RWPE1 (cell line): Measurements from ENCODE around the gene HK2.

Experiments
- CTCF ChIA-PET: fragments of 350-600 bp; sonication (Branson Sonifier 250); formaldehyde crosslinking; extraction: SDS; loops from one replicate; lab custom pipeline; 2021; lab: Yijun Ruan, JAX
- POLR2A ChIA-PET: fragments of 400-600 bp; formaldehyde crosslinking; extraction: SDS; loops from one replicate; lab custom pipeline; 2020; ENCODE audit warnings: antibody characterized with exemption; ENCODE audit not compliant: low non-redundant PET; lab: Yijun Ruan, JAX
- DNase-seq: peaks from one replicate; pipeline ENCODE4 v3.0.0; 2012; ENCODE audit warnings: low spot score
- H3K27ac ChIP-seq: fragments of 450-650 bp; 2 replicates; pipeline ENCODE4 v1.5.1; 2017
- CTCF ChIP-seq: fragments of 450-650 bp; conservative IDR thresholded peaks from 2 replicates; pipeline ENCODE4 v1.5.1; 2017; ENCODE audit warnings: low read depth, mild to moderate bottlenecking

Gene HK2

GRCh38 chr2:74884866-74885265 lies 50.9 kb downstream of the HK2 start:
- peak overlapping the region; percentile 40 for H3K27ac ChIP-seq
- TF ChIP-seq CTCF = no peak
- no peak for DNase-seq
- ChIA-PET CTCF (interaction anchor here (0.7 kb wide), 1 partner anchor 173 kb away, joined by 4 read pairs; no protein-coding TSS in a partner anchor), POLR2A (no interaction called here)

- ChIA-PET CTCF (no interaction called here), POLR2A (no interaction called here)
- H3K27ac ChIP-seq = peak overlapping the region; percentile 87
- no peak for DNase-seq
- no peak for TF ChIP-seq CTCF
These were observed 52.3 kb downstream of the HK2 start for GRCh38 chr2:74886251-74886650.

- H3K27ac ChIP-seq = peak overlapping the region; percentile 87
- ChIA-PET CTCF (interaction anchor here (0.7 kb wide), 1 partner anchor 535 kb away, joined by 3 read pairs; no protein-coding TSS in a partner anchor), POLR2A (no interaction called here)
- no peak for TF ChIP-seq CTCF
- DNase-seq = no peak
These were observed 52.9 kb downstream of the HK2 start for GRCh38 chr2:74886811-74887210.

GRCh38 chr2:74887445-74887951 lies 53.6 kb downstream of the HK2 start:
- CTCF ChIA-PET = no interaction called here
- H3K27ac ChIP-seq = peak overlapping the region; percentile 87
- TF ChIP-seq CTCF = no peak

GRCh38 chr2:74887960-74888700 lies 54.2 kb downstream of the HK2 start:
- DNase-seq = peak; percentile 67
- POLR2A ChIA-PET = no interaction called here
- H3K27ac ChIP-seq = peak overlapping the region; percentile 87
- CTCF ChIA-PET = no interaction called here
- no peak for TF ChIP-seq CTCF

More at GRCh38 chr2:74887445-74887951, 53.6 kb downstream of the HK2 start:
- peak; percentile 94 for DNase-seq
- POLR2A ChIA-PET = no interaction called here

- ChIA-PET POLR2A (no interaction called here), CTCF (interaction anchor here (0.6 kb wide), 1 partner anchor 23 kb away, joined by 4 read pairs; no protein-coding TSS in a partner anchor)
- H3K27ac ChIP-seq = peak overlapping the region; percentile 36
- no peak for DNase-seq
- no peak for TF ChIP-seq CTCF
These were observed 55.2 kb downstream of the HK2 start for GRCh38 chr2:74889159-74889558.
